Tibial artery (tissue), 4 donors: ENCODE data around the gene TMEM9.

Experiments used
- DNase-seq, 2 donors: peaks; one replicate each; pipeline ENCODE4 v3.0.0-alpha.2; 2019
- H3K27ac ChIP-seq, 2 donors: fragments of 200-600 bp; sonication (generic) in 1 of 2; 1 replicate in 1 of 2; 2 replicates in 1 of 2; pipeline ENCODE4 v1.5.1; 2018 to 2019; ENCODE audit warnings: mild to moderate bottlenecking in 1 of 2
- H3K27me3 ChIP-seq, 2 donors: fragments of 200-600 bp; sonication (generic) in 1 of 2; one replicate each; pipeline versions ENCODE4 v1.5.1 to v1.6.0; 2016 to 2019
- H3K36me3 ChIP-seq, 3 donors: fragments of 200-600 bp; sonication (generic) in 2 of 3; one replicate each; pipeline ENCODE4 v1.5.1; 2016 to 2019; ENCODE audit warnings: mild to moderate bottlenecking in 2 of 3
- H3K4me1 ChIP-seq, 4 donors: fragments of 200-600 bp; sonication (generic) in 2 of 4; 1 replicate in 3 of 4; 2 replicates in 1 of 4; pipeline ENCODE4 v1.5.1; 2016 to 2019
- H3K4me3 ChIP-seq, 2 donors: fragments of 200-600 bp; sonication (generic) in 1 of 2; 1 replicate in 1 of 2; 2 replicates in 1 of 2; pipeline ENCODE4 v1.5.1; 2018 to 2019; ENCODE audit warnings: mild to moderate bottlenecking in 2 of 2
- H3K9me3 ChIP-seq, 3 donors: fragments of 200-600 bp; sonication (generic) in 1 of 3; one replicate each; pipeline ENCODE4 v1.5.1; 2016 to 2019
- intact Hi-C: fragments of 100-400 bp; cut with DNase I; formaldehyde crosslinking; loops from one replicate; pipeline ENCODE4 v1.15.0; 2023; ENCODE audit warnings: low total_unique reads
- TF ChIP-seq, protein P1 (sequence below), 2 experiments: fragments of 200-600 bp in 1 of 2; fragments of 450-650 bp in 1 of 2; IDR thresholded peaks; one replicate each; pipeline ENCODE4 v1.5.1; 2017 to 2019; ENCODE audit warnings: antibody characterized with exemption in 2 of 2, mild to moderate bottlenecking in 1 of 2, moderate library complexity in 1 of 2

TMEM9 gene

DNA sequence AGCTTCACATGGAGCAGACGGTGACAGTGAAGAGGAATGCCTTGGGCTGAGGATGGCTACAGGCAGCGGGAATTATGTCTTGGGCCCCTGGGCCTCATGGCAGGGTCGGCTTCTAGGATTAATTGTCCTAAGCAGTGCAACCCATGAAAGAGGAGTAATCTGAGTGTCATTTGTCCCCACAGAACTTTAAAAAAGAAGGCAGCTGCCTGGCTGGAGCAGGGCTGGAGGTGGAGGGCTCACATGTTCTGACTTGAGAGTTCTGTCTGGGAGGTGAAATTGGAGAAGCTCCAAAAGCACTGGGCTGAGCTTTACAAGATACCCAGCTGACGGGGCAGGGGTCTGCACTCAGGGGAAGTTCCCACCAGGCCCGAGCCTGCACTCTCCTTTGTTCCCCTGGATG lies 64.7 kb downstream of the TMEM9 start:
- H3K36me3 ChIP-seq, result no peaks in the 10 kb centered on the region
- intact Hi-C loops, result no loop called here
- H3K4me1 ChIP-seq, result no peaks in the 10 kb centered on the region
- TF ChIP-seq, protein P1, sequence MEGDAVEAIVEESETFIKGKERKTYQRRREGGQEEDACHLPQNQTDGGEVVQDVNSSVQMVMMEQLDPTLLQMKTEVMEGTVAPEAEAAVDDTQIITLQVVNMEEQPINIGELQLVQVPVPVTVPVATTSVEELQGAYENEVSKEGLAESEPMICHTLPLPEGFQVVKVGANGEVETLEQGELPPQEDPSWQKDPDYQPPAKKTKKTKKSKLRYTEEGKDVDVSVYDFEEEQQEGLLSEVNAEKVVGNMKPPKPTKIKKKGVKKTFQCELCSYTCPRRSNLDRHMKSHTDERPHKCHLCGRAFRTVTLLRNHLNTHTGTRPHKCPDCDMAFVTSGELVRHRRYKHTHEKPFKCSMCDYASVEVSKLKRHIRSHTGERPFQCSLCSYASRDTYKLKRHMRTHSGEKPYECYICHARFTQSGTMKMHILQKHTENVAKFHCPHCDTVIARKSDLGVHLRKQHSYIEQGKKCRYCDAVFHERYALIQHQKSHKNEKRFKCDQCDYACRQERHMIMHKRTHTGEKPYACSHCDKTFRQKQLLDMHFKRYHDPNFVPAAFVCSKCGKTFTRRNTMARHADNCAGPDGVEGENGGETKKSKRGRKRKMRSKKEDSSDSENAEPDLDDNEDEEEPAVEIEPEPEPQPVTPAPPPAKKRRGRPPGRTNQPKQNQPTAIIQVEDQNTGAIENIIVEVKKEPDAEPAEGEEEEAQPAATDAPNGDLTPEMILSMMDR (IDR thresholded peaks at IDR 0.05), result no peak
- no peaks in the 10 kb centered on the region for H3K9me3 ChIP-seq
- no peak for DNase-seq
- H3K27ac ChIP-seq, result no peak overlapping the region
- peaks cover 0 to 22% of the 10 kb centered on the region in 2 donors for H3K27me3 ChIP-seq
- H3K4me3 ChIP-seq, result no peak overlapping the region

GRCh38 chr1:201088901-201089525 lies 65.3 kb downstream of the TMEM9 start:
- Histone ChIP-seq H3K4me3 (no peak overlapping the region), H3K27ac (no peak overlapping the region), H3K36me3 (no peaks in the 10 kb centered on the region), H3K4me1 (no peaks in the 10 kb centered on the region), H3K9me3 (no peaks in the 10 kb centered on the region), H3K27me3 (peaks cover 0 to 22% of the 10 kb centered on the region in 2 donors)
- intact Hi-C loops, result no loop called here
- DNase-seq, result no peak
- TF ChIP-seq, protein P1 (IDR thresholded peaks at IDR 0.05), result no peak

DNA sequence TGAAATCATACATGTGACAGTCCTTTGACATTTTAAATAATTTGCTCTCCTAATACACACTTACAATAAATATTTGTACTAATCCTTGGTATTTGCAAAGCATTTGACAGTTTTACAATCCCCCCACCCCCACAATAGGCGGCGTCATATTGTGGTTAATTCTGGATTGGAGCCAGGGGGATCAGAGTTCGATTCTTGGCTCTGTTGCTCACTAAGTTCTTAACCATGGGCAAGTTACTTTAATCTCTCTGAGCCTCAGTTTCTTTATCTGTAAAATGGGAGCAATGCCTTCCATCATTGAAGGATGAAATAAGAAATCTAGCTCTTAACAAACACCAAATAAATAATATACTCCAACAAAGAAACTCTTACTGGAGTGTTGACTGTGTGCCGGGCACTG lies 65.9 kb downstream of the TMEM9 start:
- no peak overlapping the region for H3K27ac ChIP-seq
- TF ChIP-seq, protein P1 (IDR thresholded peaks at IDR 0.05), result no peak
- peaks cover 0 to 22% of the 10 kb centered on the region in 2 donors for H3K27me3 ChIP-seq
- no peak for DNase-seq
- H3K4me1 ChIP-seq, result no peaks in the 10 kb centered on the region
- no peaks in the 10 kb centered on the region for H3K36me3 ChIP-seq
- no peak overlapping the region for H3K4me3 ChIP-seq
- intact Hi-C loops, result no loop called here
- H3K9me3 ChIP-seq, result no peaks in the 10 kb centered on the region

GRCh38 chr1:201085902-201086735 lies 68.2 kb downstream of the TMEM9 start:
- intact Hi-C loops, result loop anchor here (2.0 kb wide), 1 partner anchor 29 kb away; no protein-coding TSS in a partner anchor
- DNase-seq, result peak in 1 of 2 donors; percentile 52
- no peaks in the 10 kb centered on the region for H3K4me1 ChIP-seq
- no peaks in the 10 kb centered on the region for H3K36me3 ChIP-seq
- no peak overlapping the region for H3K27ac ChIP-seq
- TF ChIP-seq, protein P1 (IDR thresholded peaks at IDR 0.05), result peak; percentile 52 to 53
- no peaks in the 10 kb centered on the region for H3K9me3 ChIP-seq
- H3K4me3 ChIP-seq, result no peak overlapping the region
- peaks cover 0 to 14% of the 10 kb centered on the region in 2 donors for H3K27me3 ChIP-seq
